Stimulated activated CD4-positive, alpha-beta T cell treated with anti-CD3 and anti-CD28 coated beads, Interleukin-1b, Interleukin-23, amount 100 ng/mL, for 1 hour (primary cell): ENCODE data around the gene HYOU1.
"Not testable (repeated sequence)": the region's sequence is repeated elsewhere in the genome, so short reads cannot be mapped to it uniquely, and the experiment has no call there.

ENCODE experiments used
- DNase-seq, 2 donors: peaks; one replicate each; pipeline ENCODE4 v3.0.0-alpha.2; 2020; ENCODE audit warnings: low read depth in 2 of 2

Gene HYOU1

DNA sequence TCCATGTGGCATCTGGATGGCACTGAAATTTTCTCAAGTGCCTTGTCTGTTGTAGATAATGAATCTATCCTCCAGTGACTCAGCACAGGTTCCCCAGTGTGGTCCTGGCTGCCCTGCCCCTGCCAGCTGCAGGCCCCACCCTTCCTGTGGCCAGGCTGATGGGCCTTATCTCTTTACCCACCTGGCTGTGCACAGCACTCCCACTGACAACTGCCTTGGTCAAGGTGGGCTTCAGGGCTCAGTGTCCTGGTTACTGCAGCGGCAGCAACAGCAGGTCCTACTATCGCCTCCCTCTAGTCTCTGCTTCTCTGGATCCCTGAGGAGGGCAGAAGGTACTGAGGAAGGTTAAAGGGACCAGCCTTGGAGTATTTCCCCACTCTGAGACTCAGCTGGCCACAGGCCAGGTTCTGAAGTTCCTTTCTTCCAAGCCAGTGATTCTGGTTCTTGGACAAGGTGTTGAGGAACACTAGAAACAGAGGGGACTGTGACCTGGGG lies 30.8 kb upstream of the HYOU1 start:
- no peak for DNase-seq

DNA sequence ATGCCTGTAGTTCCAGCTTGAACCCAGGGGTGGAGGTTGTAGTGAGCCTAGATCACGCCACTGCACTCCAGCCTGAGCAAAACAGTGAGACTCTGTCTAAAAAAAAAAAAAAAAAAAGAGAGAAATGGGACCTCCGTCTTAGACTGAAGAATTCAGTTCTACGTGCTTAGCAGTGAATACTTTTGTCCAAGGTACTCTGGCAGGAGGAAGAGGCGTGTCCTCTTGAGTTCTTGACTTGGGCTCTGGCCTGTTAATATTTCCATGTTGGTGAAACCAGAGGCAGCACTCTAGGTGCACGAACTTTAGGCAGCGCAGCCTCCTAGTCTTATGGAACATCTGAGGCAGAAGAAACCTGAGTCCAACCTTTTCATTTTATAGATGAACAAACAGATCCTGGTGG lies 30.1 kb upstream of the HYOU1 start:
- DNase-seq = no peak

DNA sequence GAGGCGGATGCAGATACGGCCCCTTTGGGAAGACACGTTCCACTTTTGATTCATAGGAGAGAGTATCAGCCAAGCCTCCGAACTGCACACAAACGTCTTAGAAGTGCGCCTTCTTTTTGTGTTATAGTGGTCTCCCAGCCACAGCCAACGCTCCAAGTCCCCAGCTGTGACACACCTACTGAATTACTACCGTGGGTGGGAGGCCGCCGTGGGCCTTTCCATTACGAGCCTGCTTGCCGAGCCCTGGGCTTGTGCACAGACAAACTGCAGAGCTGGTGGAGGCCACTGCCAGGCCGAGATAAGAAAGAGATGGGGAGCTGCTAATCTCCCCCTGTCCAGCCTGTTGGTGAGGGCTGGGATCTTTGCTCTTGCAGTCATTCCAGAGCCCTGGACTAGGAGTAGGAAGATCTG lies 28.4 kb upstream of the HYOU1 start:
- DNase-seq = no peak

DNA sequence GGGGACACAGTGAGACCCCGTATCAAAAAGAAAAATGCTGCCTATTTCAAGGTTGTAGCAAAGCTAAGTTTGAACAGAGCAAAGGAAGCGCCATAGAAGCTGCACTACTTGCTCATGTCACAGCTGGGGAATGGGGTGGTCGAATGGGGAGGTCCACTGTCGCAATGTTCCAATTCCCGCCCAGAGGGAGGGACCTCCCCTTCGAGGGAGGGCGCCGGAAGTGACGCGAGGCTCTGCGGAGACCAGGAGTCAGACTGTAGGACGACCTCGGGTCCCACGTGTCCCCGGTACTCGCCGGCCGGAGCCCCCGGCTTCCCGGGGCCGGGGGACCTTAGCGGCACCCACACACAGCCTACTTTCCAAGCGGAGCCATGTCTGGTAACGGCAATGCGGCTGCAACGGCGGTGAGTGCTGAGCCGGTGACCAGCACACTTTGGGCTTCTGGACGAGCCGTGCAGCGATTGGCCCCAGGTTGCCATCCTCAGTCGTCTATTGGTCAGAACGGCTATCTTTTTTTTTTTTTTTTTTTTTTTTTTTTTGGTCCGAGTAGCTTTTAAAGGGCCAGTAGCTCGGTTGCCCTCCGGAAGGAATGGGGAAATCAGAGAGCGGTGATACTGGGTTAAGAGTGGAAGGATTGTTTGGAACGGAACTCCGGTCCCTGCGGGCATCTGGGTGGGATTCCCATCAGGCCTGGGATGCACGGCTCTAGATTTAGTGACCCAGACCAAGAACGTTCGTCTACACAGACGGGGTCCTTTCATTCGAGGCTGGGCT lies 27.8 kb upstream of the HYOU1 start, which contains the start of gene HMBS:
HMBS (plus strand) TSS at position 219 of the 774 bp plus-strand sequence; CDS start at position 372, 153 bp downstream.
- DNase-seq = peak; percentile 55 to 82

DNA sequence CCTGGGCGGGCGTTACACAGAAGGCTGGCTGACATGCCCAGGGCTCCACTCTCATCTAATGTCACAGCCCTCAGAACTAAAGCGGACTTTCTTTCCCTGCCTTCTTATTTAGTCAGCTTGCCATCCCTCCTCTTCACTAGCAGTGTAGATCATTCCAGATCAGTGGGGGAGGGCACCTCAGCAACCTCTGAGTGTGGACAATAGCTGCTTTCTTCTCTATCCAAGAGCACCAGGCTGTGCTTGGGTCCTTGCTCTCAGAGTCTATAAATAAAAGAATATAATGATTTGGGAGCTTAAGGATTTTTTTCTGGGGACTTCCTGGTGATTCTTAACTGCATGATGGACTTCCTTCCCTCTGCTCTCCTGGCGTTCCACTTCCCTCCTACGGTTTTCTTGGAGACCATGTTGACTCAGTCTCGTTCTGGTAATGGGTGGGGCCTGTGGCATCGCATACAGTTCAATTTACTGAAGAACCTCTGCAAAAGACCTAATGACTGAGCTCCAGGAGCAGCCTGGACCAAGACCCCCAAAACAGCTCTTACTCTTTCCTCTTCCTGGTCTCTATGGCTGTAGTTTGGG lies 24.8 kb upstream of the HYOU1 start:
- no peak for DNase-seq

DNA sequence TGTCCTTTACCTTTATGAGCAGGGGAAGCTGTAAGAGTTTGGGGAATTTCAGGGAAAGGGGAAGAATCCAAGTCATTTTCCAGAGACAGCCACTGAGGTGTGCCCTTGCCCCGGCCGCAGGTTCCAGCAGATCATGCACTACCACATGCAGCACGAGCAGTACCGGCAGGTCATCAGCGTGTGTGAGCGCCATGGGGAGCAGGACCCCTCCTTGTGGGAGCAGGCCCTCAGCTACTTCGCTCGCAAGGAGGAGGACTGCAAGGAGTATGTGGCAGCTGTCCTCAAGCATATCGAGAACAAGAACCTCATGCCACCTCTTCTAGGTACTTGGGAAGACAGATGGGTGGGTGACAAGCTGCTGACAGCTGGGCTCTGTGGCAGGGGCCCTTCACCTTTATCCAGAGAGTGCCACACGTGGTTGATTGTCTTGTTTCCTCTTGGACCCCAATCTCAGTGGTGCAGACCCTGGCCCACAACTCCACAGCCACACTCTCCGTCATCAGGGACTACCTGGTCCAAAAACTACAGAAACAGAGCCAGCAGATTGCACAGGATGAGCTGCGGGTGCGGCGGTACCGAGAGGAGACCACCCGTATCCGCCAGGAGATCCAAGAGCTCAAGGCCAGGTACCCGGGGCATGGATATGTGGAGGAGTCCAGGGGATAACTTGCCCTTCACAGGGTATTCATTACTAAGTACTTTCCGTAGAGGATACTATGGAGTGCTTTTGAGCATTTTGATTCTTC lies 21.8 kb upstream of the HYOU1 start:
- DNase-seq = no peak

DNA sequence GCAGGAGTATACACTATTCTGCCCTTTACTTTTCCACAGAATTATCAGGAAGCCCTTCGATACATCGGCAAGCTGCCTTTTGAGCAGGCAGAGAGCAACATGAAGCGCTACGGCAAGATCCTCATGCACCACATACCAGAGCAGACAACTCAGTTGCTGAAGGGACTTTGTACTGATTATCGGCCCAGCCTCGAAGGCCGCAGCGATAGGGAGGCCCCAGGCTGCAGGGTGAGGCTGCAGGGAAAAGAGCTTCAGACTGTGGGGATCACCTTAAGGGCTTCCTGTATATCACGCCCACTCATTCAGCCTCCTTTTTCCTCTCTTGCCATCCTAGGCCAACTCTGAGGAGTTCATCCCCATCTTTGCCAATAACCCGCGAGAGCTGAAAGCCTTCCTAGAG lies 20.8 kb upstream of the HYOU1 start:
- no peak for DNase-seq

DNA sequence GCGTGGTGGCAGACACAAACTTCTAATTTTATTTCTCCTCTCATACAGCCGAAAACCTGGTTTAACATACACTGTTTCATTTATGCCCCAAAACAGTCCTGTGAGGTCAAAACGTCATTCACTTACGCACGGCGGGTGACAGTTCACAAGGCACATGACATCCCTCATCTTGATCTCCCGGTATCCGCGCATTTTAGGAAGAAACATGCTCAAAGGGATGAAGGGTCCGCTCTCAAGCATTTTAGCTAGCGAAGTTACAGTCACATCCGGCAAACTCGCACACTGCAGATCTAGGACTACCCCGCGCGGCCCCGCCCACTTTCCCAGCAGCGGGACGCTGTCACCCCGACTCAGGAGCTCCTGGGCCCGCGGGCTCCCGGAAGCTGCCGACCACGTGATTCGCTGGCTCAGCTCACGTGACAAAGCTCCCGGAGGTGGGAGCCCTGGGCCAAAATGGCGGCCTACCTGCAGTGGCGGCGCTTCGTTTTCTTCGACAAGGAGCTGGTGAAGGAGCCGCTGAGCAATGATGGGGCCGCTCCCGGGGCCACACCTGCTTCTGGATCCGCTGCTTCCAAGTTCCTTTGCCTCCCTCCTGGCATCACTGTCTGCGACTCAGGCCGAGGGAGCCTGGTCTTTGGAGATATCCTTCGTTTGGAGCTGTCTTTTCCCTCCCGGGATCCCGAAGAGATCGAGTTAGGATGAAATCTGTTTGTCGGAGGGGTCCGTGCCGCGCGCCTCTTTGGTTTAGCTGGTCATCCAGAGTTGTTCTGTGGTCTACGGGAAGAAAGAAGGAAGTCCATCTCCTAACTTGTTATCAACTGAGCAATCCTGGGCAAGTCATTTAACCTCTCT lies 10.6 kb upstream of the HYOU1 start, which contains the start of gene VPS11:
VPS11 (plus strand) TSS at position 448 of the 852 bp plus-strand sequence; CDS start at position 454, 6 bp downstream.
- DNase-seq = peak; percentile 93 to 94

DNA sequence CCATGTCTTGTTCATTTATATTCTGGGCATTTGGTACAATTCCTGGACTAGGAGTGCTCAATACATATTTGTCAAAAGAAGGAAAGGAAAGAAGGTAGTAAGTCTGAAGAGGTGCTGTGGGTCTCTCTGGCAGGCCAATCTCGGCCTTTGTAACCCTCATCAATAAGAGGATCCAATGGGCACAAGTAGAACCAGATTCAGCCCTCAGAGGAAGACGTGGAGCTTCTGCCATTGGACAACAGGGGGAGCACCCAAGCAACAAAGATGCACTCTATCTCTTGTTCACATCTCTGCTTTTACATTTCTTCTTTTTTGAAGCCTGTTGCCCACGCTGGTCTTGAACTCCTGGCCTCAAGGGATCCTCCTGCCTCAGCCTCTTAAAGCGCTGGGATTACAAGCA lies 8.4 kb upstream of the HYOU1 start:
- DNase-seq = no peak

DNA sequence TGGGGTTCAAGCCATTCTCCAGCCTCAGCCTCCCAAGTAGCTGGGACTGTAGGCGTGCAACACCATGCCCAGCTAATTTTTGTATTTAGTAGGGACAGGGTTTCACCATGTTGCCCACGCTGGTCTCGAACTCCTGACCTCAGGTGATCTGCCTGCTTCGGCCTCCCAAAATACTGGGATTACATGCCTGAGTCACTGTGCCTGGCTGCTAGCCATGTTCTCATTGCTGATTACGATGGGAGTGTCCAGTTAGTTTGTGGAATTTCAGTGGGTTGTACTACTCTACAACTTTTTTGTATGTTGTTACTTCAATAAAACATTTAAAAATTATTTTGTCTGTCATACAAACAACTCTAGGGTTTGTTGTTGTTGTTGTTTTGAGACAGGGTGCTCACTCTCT lies 5.8 kb upstream of the HYOU1 start:
- no peak for DNase-seq

DNA sequence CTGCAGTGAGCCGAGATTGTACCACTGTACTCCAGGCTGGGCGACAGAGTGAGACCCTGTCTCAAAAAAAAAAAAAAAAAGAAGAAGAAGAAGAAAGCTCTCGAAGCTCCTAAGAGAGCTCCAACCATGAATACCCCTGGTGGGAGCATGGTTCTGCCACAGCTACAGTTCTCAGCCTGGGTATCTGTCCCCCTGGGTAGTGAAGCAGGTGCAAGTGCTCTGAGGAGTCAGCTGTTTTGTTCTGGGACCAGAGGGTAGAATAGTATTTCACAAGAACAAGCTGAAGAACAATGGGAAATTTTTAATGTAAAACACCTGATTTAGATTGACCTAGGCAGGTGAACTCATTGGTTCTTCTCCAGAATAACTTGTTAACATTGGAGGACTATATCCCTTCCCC lies 4.3 kb upstream of the HYOU1 start:
- DNase-seq = no peak

DNA sequence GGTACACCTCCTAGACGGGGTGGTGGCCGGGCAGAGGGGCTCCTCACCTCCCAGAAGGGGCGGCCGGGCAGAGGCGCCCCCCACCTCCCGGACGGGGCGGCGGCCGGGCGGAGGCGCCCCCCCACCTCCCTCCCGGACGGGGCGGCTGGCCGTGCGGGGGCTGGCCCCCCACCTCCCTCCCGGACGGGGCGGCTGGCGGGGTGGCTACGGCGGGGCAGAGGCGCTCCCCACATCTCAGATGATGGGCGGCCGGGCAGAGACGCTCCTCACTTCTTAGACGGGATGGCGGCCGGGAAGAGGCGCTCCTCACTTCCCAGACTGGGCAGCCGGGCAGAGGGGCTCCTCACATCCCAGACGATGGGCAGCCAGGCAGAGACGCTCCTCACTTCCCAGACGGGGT lies 2.1 kb upstream of the HYOU1 start:
- not testable (repeated sequence) for DNase-seq

DNA sequence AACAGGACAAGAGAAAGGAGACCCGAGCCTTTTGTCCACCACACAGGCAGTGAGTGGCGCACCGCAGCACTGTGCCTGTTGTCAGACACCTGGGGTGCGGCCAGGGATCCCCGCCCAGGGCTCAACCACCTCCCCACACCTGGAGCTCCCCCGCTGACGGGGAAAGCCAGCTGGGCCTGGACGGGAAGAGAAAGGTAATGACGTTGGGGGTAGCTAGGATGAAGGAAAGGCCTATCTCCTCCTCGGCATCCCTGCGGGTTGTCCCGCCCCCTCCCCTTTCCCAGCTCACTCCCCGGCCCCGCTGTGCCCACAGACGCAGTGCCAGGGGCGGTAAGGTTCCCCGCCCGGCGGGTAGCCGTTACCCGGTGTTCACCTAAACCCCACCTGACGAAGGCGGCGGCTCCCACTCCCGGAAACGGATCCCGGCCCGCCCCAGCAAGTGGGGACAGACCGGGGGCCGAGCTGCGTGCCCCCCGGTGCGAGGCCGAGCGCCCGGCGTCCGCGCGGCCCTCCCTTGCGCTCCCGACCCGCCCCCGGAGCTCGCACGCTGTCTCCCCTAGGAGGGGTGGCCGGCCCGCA lies 495 bp downstream of the HYOU1 start:
- DNase-seq = peak in 1 of 2 donors; percentile 22

DNA sequence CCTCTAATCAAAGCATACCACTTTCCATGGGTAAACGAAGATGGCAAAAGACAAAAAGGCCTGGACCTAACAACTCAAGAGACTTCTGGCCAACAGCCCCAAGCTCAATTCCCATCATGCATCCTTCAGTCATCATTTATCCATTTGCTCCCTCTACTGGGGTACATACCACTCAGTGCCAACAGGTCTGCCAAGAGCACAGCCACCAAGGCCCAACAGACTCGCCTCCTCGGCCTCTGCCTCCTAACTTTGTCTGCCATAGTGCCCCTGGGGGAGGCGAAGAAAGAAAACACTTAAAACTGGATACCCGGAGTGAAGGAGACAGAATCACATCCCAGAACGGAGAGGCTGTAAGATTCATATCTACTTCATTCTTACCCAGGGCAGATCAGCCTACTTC lies 1.1 kb downstream of the HYOU1 start:
- no peak for DNase-seq

DNA sequence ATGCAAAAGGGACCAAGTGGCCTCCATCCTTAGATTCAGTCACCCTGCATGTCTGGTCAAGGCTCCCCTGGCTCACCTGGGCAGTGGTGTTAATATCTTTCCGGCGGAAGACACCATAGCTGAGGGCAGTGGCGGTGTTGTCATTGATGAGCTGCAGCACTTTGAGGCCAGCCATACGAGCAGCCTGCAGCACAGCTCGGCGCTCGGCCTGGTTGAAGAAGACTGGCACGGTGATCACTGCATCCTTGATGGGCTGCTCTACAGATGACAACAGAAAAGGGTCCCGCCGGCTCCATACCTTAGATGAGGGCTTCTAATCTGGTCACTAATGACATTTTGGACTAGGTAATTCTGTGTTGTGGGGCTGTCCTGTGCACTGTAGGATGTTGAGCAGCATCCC lies 2.6 kb downstream of the HYOU1 start:
- no peak for DNase-seq

DNA sequence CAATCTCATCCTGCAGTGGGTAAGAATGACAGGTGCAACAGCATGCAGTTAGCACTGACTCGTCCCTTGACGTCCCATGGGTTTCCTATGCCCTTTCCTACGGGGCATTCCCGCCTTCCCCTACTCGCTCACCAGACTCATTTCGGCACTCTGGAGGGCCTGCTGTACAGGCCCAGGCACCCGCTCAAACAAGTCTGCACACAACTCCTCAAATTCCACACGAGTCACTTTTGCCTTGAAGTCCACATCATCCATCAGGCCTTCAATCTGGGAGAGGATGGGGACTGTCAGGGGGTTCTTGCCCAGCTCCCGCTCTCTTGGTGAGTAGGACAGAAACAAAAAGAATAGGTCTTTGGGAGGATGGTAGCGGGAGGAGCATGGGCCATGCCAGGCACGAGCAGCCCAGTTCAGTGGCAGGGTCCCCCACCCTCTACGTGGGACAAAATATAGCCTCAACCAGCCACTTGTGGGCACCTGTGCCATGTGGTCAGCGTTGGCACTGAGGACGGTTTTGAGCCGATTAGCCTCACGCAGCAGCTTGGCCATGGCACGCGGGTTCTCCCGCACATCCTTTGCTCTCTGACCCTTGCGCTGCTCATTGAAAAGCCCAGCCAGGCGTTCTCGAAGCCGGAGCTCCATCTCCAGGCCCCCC lies 4.7 kb downstream of the HYOU1 start:
- no peak for DNase-seq

DNA sequence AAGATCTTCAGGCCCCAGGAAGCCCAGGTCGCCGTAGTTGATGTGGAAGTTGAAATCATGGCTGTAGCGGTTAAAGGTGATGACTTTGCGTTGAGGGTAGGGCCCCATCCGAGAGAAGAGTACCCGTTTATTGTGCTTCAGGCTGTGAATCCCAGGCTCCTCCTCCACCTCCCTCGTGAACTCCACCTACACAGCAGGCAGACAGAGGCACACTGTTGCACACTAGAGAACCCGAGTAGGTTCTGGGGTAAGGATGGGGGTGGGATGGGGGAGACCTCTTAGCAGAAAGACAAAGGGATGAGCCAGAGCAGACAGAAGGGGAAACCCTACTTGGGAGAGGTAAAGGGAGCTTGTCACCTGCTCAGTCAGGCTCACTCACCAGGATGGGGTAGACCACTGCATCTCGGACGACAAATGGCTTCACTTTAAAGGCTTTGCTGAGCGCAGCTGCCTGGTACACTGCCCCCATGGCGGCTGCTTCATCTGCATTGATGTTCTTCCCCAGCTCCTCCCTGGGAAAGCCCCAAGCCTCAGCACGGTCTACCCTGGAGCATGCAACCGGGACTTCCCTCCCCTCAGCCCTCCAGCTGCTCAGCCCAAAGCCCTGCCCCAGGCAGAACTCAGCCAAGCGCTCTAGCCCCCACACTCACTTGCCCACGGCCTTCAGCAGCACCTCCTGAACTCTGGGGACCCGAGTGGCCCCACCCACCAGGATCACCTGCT lies 5.4 kb downstream of the HYOU1 start:
- DNase-seq = no peak

DNA sequence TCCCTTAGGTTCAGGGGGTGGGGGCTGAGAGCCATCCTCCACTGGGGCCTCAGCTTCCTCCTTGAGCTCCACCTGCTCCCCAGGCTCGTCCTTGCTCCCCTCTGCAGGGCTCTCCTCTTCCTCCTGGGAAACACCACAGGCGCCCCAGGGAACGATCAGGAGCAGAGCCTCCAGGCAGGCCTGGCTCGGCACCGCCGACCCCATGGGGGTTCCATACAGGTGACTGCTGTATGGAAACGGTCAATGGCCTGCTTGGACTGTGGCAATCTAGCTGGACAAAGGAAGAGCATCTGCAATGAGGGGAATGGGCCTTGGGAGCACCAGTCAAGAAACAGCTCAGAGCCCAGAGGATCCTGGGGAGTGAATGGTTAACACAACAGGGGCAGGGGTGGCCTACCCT lies 7.9 kb downstream of the HYOU1 start:
- no peak for DNase-seq

DNA sequence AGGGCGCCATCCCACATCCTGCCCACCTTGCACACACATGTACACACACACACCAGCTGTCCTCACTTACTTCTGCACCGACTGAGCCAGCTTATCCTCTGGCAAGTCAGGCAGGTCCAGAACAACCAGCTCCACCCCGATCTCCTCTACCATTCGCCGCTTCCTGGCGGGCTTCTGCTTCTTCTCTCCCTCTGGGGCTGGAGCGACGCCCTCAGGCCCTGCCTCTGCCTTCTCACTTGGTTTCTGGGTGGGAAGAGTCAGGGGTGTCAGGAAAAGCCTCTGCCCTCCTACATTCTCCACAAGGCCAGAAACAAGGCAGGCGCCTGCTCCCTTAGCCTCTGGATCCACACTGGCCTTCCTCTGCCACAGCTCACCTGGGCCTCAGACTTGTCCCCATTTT lies 8.4 kb downstream of the HYOU1 start:
- DNase-seq = no peak

DNA sequence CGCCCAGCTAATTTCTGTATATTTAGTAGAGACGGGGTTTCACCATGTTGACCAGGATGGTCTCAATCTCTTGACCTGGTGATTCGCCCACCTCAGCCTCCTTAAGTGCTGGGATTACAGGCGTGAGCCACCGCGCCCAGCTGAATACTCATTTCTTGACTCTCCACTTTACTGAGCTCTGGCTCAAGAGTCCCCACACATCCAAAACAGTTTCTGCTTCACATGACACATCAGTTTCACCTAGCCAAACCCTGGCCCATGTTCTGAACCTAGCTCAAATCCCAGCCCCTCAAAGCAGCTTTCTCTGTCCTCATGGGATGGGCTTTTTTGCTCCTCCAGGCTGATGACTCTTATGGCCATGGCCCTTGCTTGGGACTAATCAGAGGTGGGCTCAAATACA lies 9.8 kb downstream of the HYOU1 start:
- DNase-seq = no peak
